K562 (cell line): ENCODE measurements around the gene EZH1. TPM values are rescaled to one million over a fixed set of nuclear protein-coding genes. Genes with fewer than 3 reads are reported as not detected.
A peak's percentile ranks its signal among the peaks of the same experiment; 100 is the strongest.

Source experiments
- FOXA1 ChIP-seq: fragments of 450-650 bp; IDR thresholded peaks from 2 replicates; pipeline ENCODE4 v1.6.1; 2016; ENCODE audit warnings: mild to moderate bottlenecking, borderline replicate concordance
- HMGXB4 ChIP-seq: sonication (generic); formaldehyde crosslinking; IDR thresholded peaks from 2 replicates; pipeline ENCODE4 v1.8.1; 2023; ENCODE audit warnings: mild to moderate bottlenecking, missing genetic modification reagents
- HNRNPK ChIP-seq: fragments of 200-400 bp; formaldehyde crosslinking; IDR thresholded peaks from one replicate; pipeline ENCODE4 v1.6.1; 2018; ENCODE audit warnings: mild to moderate bottlenecking, low read depth, low read length; ENCODE audit not compliant: poor library complexity, severe bottlenecking
- LCOR ChIP-seq: sonication (generic); formaldehyde crosslinking; IDR thresholded peaks from 2 replicates; pipeline ENCODE4 v1.8.0; 2022; ENCODE audit warnings: mild to moderate bottlenecking, missing genetic modification reagents
- MCM5 ChIP-seq: fragments of 450-650 bp; IDR thresholded peaks from 2 replicates; pipeline ENCODE4 v1.6.1; 2016; ENCODE audit warnings: low read depth
- NRF1 ChIP-seq, 2 experiments: fragments of 450-650 bp; IDR thresholded peaks in 1 of 2; conservative IDR thresholded peaks in 1 of 2; 2 replicates each; pipeline ENCODE4 v1.6.1; 2014; ENCODE audit warnings: mild to moderate bottlenecking in 2 of 2
- PHTF2 ChIP-seq: fragments of 250-450 bp; sonication (Bioruptor Pico); IDR thresholded peaks from 2 replicates; pipeline ENCODE4 v1.5.0; 2021; ENCODE audit warnings: mild to moderate bottlenecking
- PRDM10 ChIP-seq: fragments of 450-650 bp; IDR thresholded peaks from 2 replicates; pipeline ENCODE4 v1.6.1; 2018; ENCODE audit not compliant: partially characterized antibody
- RCOR1 ChIP-seq, 2 experiments: IDR thresholded peaks; 2 replicates each; pipeline ENCODE4 v1.6.1; 2012; ENCODE audit warnings: low read depth in 2 of 2, low read length in 2 of 2, borderline replicate concordance in 1 of 2, improper control_type of control experiment in 1 of 2
- SMAD4 ChIP-seq: fragments of 250-450 bp; sonication (Bioruptor Pico); conservative IDR thresholded peaks from 2 replicates; pipeline ENCODE4 v1.8.0; 2021; ENCODE audit warnings: inconsistent platforms, mild to moderate bottlenecking, moderate library complexity
- TRIM24 ChIP-seq, 2 experiments: fragments of 450-650 bp; IDR thresholded peaks; 2 replicates each; pipeline ENCODE4 v1.6.1; 2016
- WHSC1 ChIP-seq: IDR thresholded peaks from one replicate; pipeline ENCODE4 v1.6.1; 2012; ENCODE audit warnings: low read length, control low read depth, inconsistent platforms
- ZBTB17 ChIP-seq: fragments of 450-650 bp; formaldehyde crosslinking; IDR thresholded peaks from 2 replicates; pipeline ENCODE4 v1.4.0; 2020; ENCODE audit warnings: mild to moderate bottlenecking
- ZNF311 ChIP-seq: fragments of 250-450 bp; sonication (Bioruptor Pico); IDR thresholded peaks from 2 replicates; pipeline ENCODE4 v1.4.0; 2020; ENCODE audit warnings: mild to moderate bottlenecking, moderate library complexity
- ZNF431 ChIP-seq: sonication (generic); formaldehyde crosslinking; IDR thresholded peaks from 2 replicates; pipeline ENCODE4 v1.8.0; 2022; ENCODE audit warnings: mild to moderate bottlenecking, missing genetic modification reagents
- ZZZ3 ChIP-seq: fragments of 450-650 bp; IDR thresholded peaks from 2 replicates; pipeline ENCODE4 v1.6.1; 2016; ENCODE audit warnings: antibody characterized with exemption, mild to moderate bottlenecking, moderate library complexity
- polyA plus RNA-seq, 8 experiments: library from polyadenylated mRNA; depleted of rRNA in 4 of 8; stranded (reverse) in 5 of 8; unstranded in 3 of 8; fragments of >200 nt; fragmentation: Nextera tagmentation in 2 of 8; fragmentation: Illumina TruSeq in 1 of 8; extraction: Ambion mirVana in 2 of 8; extraction: Trizol in 1 of 8; gene quantifications; 2 replicates each; pipeline versions ENCODE4 v1.2.1 to v1.2.3, GENCODE V29; 2011 to 2014; ENCODE audit warnings: inconsistent platforms in 1 of 8, missing spikeins in 1 of 8
- total RNA-seq, 7 experiments: library from RNA; depleted of rRNA in 6 of 7; stranded (reverse); fragments of >200 nt in 6 of 7; fragmentation: Illumina TruSeq in 2 of 7; extraction: Trizol in 2 of 7; gene quantifications; 2 replicates each; pipeline versions ENCODE4 v1.2.1 to v1.2.3, GENCODE V29; 2011 to 2021; ENCODE audit warnings: low replicate concordance in 1 of 7
- TF ChIP-seq, protein P1 (sequence below): fragments of 250-450 bp; sonication (Bioruptor Pico); IDR thresholded peaks from 2 replicates; pipeline ENCODE4 v1.6.1; 2021; ENCODE audit warnings: mild to moderate bottlenecking
- TF ChIP-seq, protein P2 (sequence below): sonication (generic); formaldehyde crosslinking; IDR thresholded peaks from 2 replicates; pipeline ENCODE4 v1.8.1; 2023; ENCODE audit warnings: mild to moderate bottlenecking, missing genetic modification reagents, moderate library complexity

EZH1 gene
- total and polyA plus RNA-seq, 9 of the 15 experiments (the other 6 are each of a cell fraction or from before 2014, with no cell fraction given): 8.6 to 40.8 (median 22.9) TPM

DNA sequence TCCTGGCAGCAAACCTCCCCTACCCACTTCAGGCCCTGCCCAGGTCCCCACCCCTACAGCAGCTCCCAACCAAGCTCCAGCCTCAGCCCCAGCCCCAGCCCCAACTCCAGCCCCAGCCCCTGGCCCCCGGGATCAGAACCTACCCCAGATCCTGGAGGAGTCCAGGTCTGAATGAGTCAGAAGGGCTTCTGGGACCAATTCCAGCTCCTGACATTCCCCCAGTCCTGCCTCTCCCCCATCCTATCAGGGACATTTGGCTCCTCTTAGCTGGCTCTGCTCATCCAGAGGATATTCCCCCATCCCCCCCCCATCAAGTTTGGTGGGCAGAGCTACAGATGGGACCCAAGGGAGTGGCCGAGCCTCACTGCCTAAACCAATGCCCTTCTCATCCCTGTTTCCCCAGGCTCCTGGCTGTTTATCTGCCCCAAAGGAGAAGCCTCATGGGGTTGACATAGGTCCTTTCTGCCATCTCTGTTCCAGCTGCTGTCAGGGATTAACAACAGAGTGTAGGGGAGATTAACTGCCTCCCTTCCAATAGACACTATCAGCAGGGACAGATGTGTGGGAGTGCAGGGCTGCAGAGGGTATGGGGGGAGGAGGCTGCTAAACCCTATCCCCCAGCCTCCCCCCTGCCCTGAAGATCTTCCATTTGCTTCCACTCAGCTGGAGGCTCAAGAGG lies 46.0 kb downstream of the EZH1 start (continued):
- TF ChIP-seq HNRNPK: no peak
- TF ChIP-seq PHTF2: no peak
- TF ChIP-seq ZZZ3: no peak; the same call in 1 of the 2 replicates
- no peak for TF ChIP-seq FOXA1
- 0 out of 2 replicates have a peak, but pooled peaks have one; percentile 76 for TF ChIP-seq LCOR (CRISPR knock-in tag)
- TF ChIP-seq ZNF431 (CRISPR knock-in tag): no peak
- peak; percentile 73 for TF ChIP-seq PRDM10
- TF ChIP-seq, protein P1, sequence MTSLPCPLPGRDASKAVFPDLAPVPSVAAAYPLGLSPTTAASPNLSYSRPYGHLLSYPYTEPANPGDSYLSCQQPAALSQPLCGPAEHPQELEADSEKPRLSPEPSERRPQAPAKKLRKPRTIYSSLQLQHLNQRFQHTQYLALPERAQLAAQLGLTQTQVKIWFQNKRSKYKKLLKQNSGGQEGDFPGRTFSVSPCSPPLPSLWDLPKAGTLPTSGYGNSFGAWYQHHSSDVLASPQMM: no peak
- TF ChIP-seq ZBTB17 (CRISPR knock-in tag): peak; percentile 79; the same call in 1 of the 2 replicates
- TF ChIP-seq HMGXB4 (CRISPR knock-in tag): no peak
- TF ChIP-seq MCM5: no peak
- peak; percentile 98 for TF ChIP-seq SMAD4
- TF ChIP-seq WHSC1: no peak
- peak; percentile 89 for TF ChIP-seq ZNF311 (CRISPR knock-in tag)
- TF ChIP-seq, protein P2, sequence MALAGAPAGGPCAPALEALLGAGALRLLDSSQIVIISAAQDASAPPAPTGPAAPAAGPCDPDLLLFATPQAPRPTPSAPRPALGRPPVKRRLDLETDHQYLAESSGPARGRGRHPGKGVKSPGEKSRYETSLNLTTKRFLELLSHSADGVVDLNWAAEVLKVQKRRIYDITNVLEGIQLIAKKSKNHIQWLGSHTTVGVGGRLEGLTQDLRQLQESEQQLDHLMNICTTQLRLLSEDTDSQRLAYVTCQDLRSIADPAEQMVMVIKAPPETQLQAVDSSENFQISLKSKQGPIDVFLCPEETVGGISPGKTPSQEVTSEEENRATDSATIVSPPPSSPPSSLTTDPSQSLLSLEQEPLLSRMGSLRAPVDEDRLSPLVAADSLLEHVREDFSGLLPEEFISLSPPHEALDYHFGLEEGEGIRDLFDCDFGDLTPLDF (CRISPR knock-in tag): no peak
- peak; percentile 98 to 99 for TF ChIP-seq TRIM24 (IDR thresholded peaks at IDR 0.05)
- TF ChIP-seq NRF1 (conservative IDR thresholded peaks at IDR 0.05 in 1 of 2, IDR thresholded peaks at IDR 0.05 in 1 of 2): peak in 1 of 2 experiments; percentile 35; a peak in 2 of 4 replicates
- peak; percentile 98 to 99 for TF ChIP-seq RCOR1 (IDR thresholded peaks at IDR 0.05; ENCODE audit: borderline replicate concordance in 1 of 2, low read depth in 2 of 2, low read length in 2 of 2)
